ENCODE results near the gene MAGEA2B.
"Not testable (repeated sequence)": the region's sequence is repeated elsewhere in the genome, so short reads cannot be mapped to it uniquely, and the experiment has no call there.

MAGEA2B gene, protein sequence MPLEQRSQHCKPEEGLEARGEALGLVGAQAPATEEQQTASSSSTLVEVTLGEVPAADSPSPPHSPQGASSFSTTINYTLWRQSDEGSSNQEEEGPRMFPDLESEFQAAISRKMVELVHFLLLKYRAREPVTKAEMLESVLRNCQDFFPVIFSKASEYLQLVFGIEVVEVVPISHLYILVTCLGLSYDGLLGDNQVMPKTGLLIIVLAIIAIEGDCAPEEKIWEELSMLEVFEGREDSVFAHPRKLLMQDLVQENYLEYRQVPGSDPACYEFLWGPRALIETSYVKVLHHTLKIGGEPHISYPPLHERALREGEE
- 0 reads per million in 4 donors for total RNA-seq

- DNase-seq = not testable (repeated sequence)
Observed at GRCh38 chrX:152713815-152714787, at the start of gene MAGEA2B. TSS of gene MAGEA2B (plus strand) at chrX:152714628. CDS start at chrX:152717107, 2,479 bp downstream.

GRCh38 chrX:152674135-152674534 is 40.3 kb upstream of the MAGEA2B start:
- DNase-seq = no peak

DNA sequence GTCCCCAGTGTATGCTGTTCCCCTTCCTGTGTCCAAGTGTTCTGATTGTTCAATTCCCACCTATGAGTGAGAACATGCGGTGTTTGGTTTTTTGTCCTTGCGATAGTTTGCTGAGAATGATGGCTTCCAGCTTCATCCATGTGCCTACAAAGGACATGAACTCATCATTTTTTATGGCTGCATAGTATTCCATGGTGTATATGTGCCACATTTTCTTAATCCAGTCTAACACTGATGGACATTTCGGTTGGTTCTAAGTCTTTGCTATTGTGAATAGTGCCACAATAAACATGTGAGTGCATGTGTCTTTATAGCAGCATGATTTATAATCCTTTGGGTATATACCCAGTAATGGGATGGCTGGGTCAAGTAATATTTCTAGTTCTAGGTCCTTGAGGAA is 39.8 kb upstream of the MAGEA2B start:
- not testable (repeated sequence) for DNase-seq

- not testable (repeated sequence) for DNase-seq
Observed at GRCh38 chrX:152681012-152681411, 33.4 kb upstream of the MAGEA2B start.

GRCh38 chrX:152697952-152698931 is 16.2 kb upstream of the MAGEA2B start, which contains the start of gene MAGEA3:
TSS of gene MAGEA3 (plus strand) at chrX:152698794. CDS start at chrX:152700833, 2,039 bp downstream.
- DNase-seq = not testable (repeated sequence)

DNA sequence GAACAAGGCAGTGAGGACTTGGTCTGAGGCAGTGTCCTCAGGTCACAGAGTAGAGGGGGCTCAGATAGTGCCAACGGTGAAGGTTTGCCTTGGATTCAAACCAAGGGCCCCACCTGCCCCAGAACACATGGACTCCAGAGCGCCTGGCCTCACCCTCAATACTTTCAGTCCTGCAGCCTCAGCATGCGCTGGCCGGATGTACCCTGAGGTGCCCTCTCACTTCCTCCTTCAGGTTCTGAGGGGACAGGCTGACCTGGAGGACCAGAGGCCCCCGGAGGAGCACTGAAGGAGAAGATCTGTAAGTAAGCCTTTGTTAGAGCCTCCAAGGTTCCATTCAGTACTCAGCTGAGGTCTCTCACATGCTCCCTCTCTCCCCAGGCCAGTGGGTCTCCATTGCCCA is 14.0 kb upstream of the MAGEA2B start:
- not testable (repeated sequence) for DNase-seq

DNA sequence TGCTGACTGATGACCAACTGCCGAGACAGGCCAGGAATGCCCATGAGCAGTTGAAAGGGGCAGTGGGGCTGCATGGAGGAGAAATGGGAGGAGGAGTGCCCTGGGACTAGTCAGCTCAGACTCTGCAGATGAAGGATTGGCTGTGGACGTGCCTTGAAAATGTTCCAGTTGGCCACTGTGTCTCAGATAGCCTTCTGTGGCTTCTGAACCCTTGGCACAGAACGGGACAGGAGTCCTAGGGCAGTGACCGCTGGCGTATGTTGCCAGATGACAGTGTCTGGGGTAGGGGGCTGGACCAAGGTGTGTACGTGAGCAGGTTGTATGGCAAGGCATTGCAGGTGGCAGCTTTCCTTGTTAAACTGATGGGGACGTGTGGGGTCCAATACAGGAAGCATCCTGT is 7.9 kb upstream of the MAGEA2B start:
- not testable (repeated sequence) for DNase-seq

- DNase-seq = not testable (repeated sequence)
Observed at GRCh38 chrX:152709173-152709572, 5.3 kb upstream of the MAGEA2B start, which contains the start of gene CSAG2. TSS of gene CSAG2 (minus strand) at chrX:152709273. CDS start at chrX:152709112, 161 bp downstream.

GRCh38 chrX:152713195-152713594 is 1.2 kb upstream of the MAGEA2B start:
- DNase-seq = not testable (repeated sequence)

DNA sequence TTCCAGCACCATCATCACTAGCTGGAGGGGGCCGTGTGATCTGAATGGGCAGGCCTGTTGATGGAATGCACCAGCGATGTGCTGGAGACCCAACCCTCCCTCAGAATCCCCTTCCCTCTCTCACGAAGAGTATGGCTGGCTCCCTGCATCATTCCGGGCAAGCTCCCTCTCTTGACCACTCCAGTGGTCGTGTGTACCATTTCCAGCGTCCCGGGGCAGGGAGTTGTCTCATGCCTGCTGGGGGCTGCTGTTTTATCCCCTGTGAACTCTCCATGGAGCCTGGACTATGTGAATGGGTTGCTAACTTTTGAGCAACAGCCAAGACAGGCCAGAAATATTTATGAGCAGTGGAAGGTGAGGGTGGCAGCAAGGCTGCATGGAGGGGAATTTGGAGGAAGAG is 11.0 kb downstream of the MAGEA2B start:
- DNase-seq = no peak

GRCh38 chrX:152733261-152733975 is 19.0 kb downstream of the MAGEA2B start, which contains the start of the genes CSAG1 and MAGEA12:
TSS of gene CSAG1 (minus strand) at chrX:152733721. CDS start at chrX:152732460, 1,261 bp downstream.
TSS of gene MAGEA12 (plus strand) at chrX:152733757. CDS start at chrX:152736162, 2,405 bp downstream.
- DNase-seq = no peak

GRCh38 chrX:152734143-152734858 is 19.9 kb downstream of the MAGEA2B start:
- not testable (repeated sequence) for DNase-seq

- no peak for DNase-seq
Observed at GRCh38 chrX:152735101-152735500, 20.7 kb downstream of the MAGEA2B start.

GRCh38 chrX:152735860-152736511 is 21.6 kb downstream of the MAGEA2B start:
- DNase-seq = no peak

DNA sequence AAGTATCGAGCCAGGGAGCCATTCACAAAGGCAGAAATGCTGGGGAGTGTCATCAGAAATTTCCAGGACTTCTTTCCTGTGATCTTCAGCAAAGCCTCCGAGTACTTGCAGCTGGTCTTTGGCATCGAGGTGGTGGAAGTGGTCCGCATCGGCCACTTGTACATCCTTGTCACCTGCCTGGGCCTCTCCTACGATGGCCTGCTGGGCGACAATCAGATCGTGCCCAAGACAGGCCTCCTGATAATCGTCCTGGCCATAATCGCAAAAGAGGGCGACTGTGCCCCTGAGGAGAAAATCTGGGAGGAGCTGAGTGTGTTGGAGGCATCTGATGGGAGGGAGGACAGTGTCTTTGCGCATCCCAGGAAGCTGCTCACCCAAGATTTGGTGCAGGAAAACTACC is 22.1 kb downstream of the MAGEA2B start:
- not testable (repeated sequence) for DNase-seq

DNA sequence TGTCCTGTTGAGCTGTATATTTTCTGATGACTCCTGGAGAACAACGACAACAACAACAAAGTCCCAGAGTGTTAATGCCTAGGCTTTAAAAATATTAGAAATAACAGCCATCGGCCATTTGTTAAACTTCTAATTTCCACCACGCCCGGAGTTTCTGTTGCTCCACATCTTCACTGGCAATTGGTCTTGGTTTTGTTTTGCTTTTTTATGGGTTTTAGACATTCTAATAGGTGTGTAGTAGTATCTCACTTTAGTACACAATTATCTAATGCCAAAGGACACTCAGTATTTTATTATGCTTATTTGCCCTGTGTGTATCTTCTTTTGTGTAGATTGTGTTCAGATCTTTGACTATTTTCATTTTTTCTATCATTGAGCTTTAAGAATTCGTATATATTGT is 24.1 kb downstream of the MAGEA2B start:
- no peak for DNase-seq

- DNase-seq = not testable (repeated sequence)
Observed at GRCh38 chrX:152753686-152754650, 39.5 kb downstream of the MAGEA2B start, which contains the start of gene MAGEA2. TSS of gene MAGEA2 (minus strand) at chrX:152753842. CDS start at chrX:152751363, 2,479 bp downstream.

GRCh38 chrX:152754871-152755270 is 40.4 kb downstream of the MAGEA2B start:
- not testable (repeated sequence) for DNase-seq
